B cell (primary cell): ENCODE results near the gene RNF157. TPM values are rescaled to one million over a fixed set of nuclear protein-coding genes. Genes with fewer than 3 reads are reported as not detected.
A peak's percentile ranks its signal among the peaks of the same experiment; 100 is the strongest.

Experiments
- ATAC-seq: fragments of 200-7000 bp; cut with Tn5 transposase; one replicate; pipeline ENCODE4 v1.10.0; 2021; ENCODE audit warnings: low read depth, mild to moderate bottlenecking, moderate number of reproducible peaks, moderate library complexity
- CTCF ChIA-PET: fragments of 350-600 bp; sonication (Branson Sonifier 250); formaldehyde crosslinking; loops from one replicate; lab custom pipeline; 2021; ENCODE audit warnings: antibody characterized with exemption, inconsistent platforms; lab: Charles Lee
- POLR2A ChIA-PET: fragments of 350-600 bp; sonication (Branson Sonifier 250); formaldehyde crosslinking; loops from one replicate; lab custom pipeline; 2021; ENCODE audit warnings: antibody characterized with exemption; lab: Charles Lee
- DNase-seq: peaks from one replicate; pipeline ENCODE4 v3.0.0; 2013
- H2AFZ ChIP-seq: 2 replicates; pipeline ENCODE4 v1.6.1; 2012; ENCODE audit warnings: mild to moderate bottlenecking, low read depth, low read length; ENCODE audit not compliant: insufficient read depth, poor library complexity, severe bottlenecking
- H3K27ac ChIP-seq, 2 donors: 1 replicate in 1 of 2; 2 replicates in 1 of 2; pipeline ENCODE4 v1.5.1; 2012 to 2013; ENCODE audit warnings: low read length in 2 of 2, mild to moderate bottlenecking in 2 of 2, moderate library complexity in 1 of 2
- H3K27me3 ChIP-seq, 4 experiments: fragments of 200-600 bp in 1 of 4; sonication (generic) in 1 of 4; replicated peaks in 1 of 4; 1 replicate in 2 of 4; 2 replicates in 2 of 4; pipeline versions ENCODE4 v1.6.1 to v1.7.0; 2013 to 2016; ENCODE audit warnings: low read length in 3 of 4, mild to moderate bottlenecking in 2 of 4, mixed read lengths in 1 of 4, moderate library complexity in 1 of 4; ENCODE audit not compliant: insufficient read depth in 4 of 4, control insufficient read depth in 3 of 4; ENCODE audit errors: control extremely low read depth in 1 of 4
- H3K36me3 ChIP-seq, 2 experiments: replicated peaks in 1 of 2; 1 replicate in 1 of 2; 2 replicates in 1 of 2; pipeline versions ENCODE4 v1.6.1 to v1.7.1; 2013; ENCODE audit warnings: low read length in 1 of 2; ENCODE audit not compliant: insufficient read depth in 2 of 2, control insufficient read depth in 1 of 2; ENCODE audit errors: control extremely low read depth in 1 of 2, extremely low read depth in 1 of 2
- H3K4me1 ChIP-seq, 2 donors: fragments of 200-600 bp in 1 of 2; sonication (generic) in 1 of 2; 1 replicate in 1 of 2; 2 replicates in 1 of 2; pipeline versions ENCODE4 v1.5.1 to v1.6.1; 2013 to 2017; ENCODE audit warnings: low read length in 2 of 2; ENCODE audit not compliant: control insufficient read depth in 2 of 2, insufficient read depth in 2 of 2
- H3K4me2 ChIP-seq: replicated peaks from 2 replicates; pipeline ENCODE3; 2012; ENCODE audit warnings: mild to moderate bottlenecking, low read depth, low read length; ENCODE audit not compliant: poor library complexity, severe bottlenecking
- H3K4me3 ChIP-seq, 5 experiments: fragments of 200-600 bp in 1 of 5; sonication (generic) in 1 of 5; 1 replicate in 3 of 5; 2 replicates in 2 of 5; pipeline versions ENCODE4 v1.5.1 to v1.7.0; 2011 to 2016; ENCODE audit warnings: low read length in 4 of 5, mild to moderate bottlenecking in 4 of 5, low read depth in 2 of 5, control low read depth in 1 of 5, moderate library complexity in 1 of 5; ENCODE audit not compliant: insufficient read depth in 1 of 5; ENCODE audit errors: control extremely low read depth in 1 of 5, extremely low read depth in 1 of 5
- H3K79me2 ChIP-seq: fragments of 200-600 bp; sonication (generic); one replicate; pipeline ENCODE4 v1.6.0; 2016; ENCODE audit warnings: low read length; ENCODE audit not compliant: control insufficient read depth, insufficient read depth
- H3K9ac ChIP-seq: fragments of 200-600 bp; sonication (generic); 2 replicates; pipeline ENCODE4 v1.6.1; 2017; ENCODE audit warnings: mild to moderate bottlenecking, low read length, moderate library complexity
- H3K9me3 ChIP-seq, 3 donors: one replicate each; pipeline versions ENCODE4 v1.6.1 to v1.7.1; 2013; ENCODE audit warnings: low read length in 2 of 3; ENCODE audit not compliant: control insufficient read depth in 2 of 3, insufficient read depth in 1 of 3; ENCODE audit errors: control extremely low read depth in 1 of 3
- H4K20me1 ChIP-seq: 2 replicates; pipeline ENCODE4 v1.6.0; 2012; ENCODE audit warnings: mild to moderate bottlenecking, low read length; ENCODE audit not compliant: insufficient read depth, control insufficient read depth, poor library complexity, severe bottlenecking
- H3K27ac Mint-ChIP-seq: one replicate; pipeline ENCODE4 v1.8.0; 2021; ENCODE audit warnings: mixed read lengths
- H3K27me3 Mint-ChIP-seq: one replicate; pipeline ENCODE4 v1.8.0; 2021; ENCODE audit warnings: mixed read lengths
- H3K4me1 Mint-ChIP-seq: one replicate; pipeline ENCODE4 v1.8.0; 2021; ENCODE audit warnings: mixed read lengths
- H3K4me3 Mint-ChIP-seq: one replicate; pipeline ENCODE4 v1.8.0; 2021; ENCODE audit warnings: mixed read lengths
- H3K9me3 Mint-ChIP-seq: one replicate; pipeline ENCODE4 v1.8.0; 2022; ENCODE audit warnings: mixed read lengths; ENCODE audit not compliant: insufficient read depth
- EZH2 ChIP-seq: IDR thresholded peaks from 2 replicates; pipeline ENCODE4 v1.6.1; 2012; ENCODE audit warnings: borderline replicate concordance, low read depth, mild to moderate bottlenecking, moderate library complexity, low read length; ENCODE audit not compliant: insufficient read depth, poor library complexity, severe bottlenecking
- WGBS: methylation state at CpG from one replicate; pipeline ENCODE4 v1.1.5; 2013; ENCODE audit warnings: missing lambda C conversion rate; ENCODE audit not compliant: insufficient coverage; 5-methylcytosine and 5-hydroxymethylcytosine counted together
- intact Hi-C: fragments of 100-400 bp; cut with micrococcal nuclease; formaldehyde crosslinking; loops from one replicate; pipeline ENCODE4 v1.10.0; 2022
- polyA minus RNA-seq: library from RNA; depleted of rRNA, polyadenylated mRNA; stranded (reverse); fragments of >200 nt; gene quantifications from 2 replicates; pipeline ENCODE4 v1.2.3, GENCODE V29; 2012
- polyA plus RNA-seq: library from polyadenylated mRNA; depleted of rRNA; stranded (reverse); fragments of >200 nt; gene quantifications from 2 replicates; pipeline ENCODE4 v1.2.3, GENCODE V29; 2012
- total RNA-seq, 2 donors: library from RNA; stranded (reverse); fragments of 120-200 nt in 1 of 2; gene quantifications; 1 replicate in 1 of 2; 2 replicates in 1 of 2; pipeline versions ENCODE4 v1.2.3 to v1.2.4, GENCODE V29; 2013 to 2022
- TF ChIP-seq, protein P1 (sequence below): fragments of 200-600 bp; IDR thresholded peaks from one replicate; pipeline ENCODE4 v1.8.0; 2022; ENCODE audit warnings: antibody characterized with exemption, mild to moderate bottlenecking

The RNF157 gene
- total RNA-seq (1.2 and 1.4 TPM in 2 replicates), polyA plus RNA-seq (0.54 and 0.84 TPM in 2 replicates), polyA minus RNA-seq (1.5 and 4.1 TPM in 2 replicates)
- total RNA-seq (2013), result 0.54 TPM

DNA sequence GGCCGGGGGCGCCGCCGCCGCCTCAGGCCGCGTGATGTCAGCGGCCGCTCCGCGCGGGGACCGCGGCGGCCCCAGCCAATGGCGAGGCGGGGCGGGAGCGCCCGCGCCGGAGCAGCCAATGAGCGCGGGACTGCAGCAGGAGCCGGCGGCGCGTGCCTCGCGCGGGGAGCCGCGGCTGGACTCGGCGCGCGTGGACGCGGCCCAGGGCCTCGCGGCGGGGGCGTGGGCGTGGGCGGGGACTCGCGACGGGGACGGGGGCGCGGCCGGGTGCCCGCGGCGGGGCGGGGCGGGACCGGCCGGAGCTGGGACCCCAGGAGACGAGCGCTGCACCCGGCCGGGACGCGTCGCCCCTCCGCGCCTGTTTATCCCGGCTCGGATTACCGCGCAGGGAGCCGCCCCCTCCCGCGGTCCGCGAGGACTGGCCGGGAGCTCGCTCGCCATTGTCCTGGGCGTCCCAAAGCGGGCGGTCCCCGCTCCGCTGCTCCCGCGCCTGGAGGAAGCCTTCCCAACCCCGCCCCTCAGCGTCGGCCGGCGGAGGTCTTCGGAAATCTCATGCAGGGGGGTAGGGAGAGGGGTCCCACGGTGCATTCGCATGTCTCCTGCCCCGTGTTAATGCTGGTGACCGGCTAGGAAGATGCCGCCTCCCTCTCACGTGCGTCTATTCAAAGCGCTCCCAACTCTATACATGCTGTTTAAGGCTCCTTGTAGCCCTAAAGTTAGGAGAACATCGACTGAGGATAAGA, at the start of gene RNF157:
TSS of gene RNF157 (minus strand) at position 33 of the 743 bp plus-strand sequence. CDS start 253 bp downstream, outside the sequence.
- Histone ChIP-seq H3K27ac (no peak within 1 kb of the TSS), H3K4me1 (peaks cover 16 to 21% of the 10 kb centered on the region in 2 donors), H2AFZ (peak within 1 kb of the TSS; percentile 77), H3K9ac (peak within 1 kb of the TSS; percentile 67), H3K4me2 (peak within 1 kb of the TSS; percentile 96), H3K4me3 (peak within 1 kb of the TSS; percentile 46 to 66 (median 61)), H3K79me2 (no peaks in the 10 kb centered on the region), H3K36me3 (no peaks in the 10 kb centered on the region), H4K20me1 (no peaks in the 10 kb centered on the region), H3K27me3 (peaks cover 0 to 46% (median 26%) of the 10 kb centered on the region in 4 experiments), H3K9me3 (peaks cover 0 to 5% (median 1%) of the 10 kb centered on the region in 3 donors)
- Mint-ChIP-seq H3K27me3 (peaks cover 38% of the 10 kb centered on the region), H3K4me1 (peaks cover 11% of the 10 kb centered on the region), H3K9me3 (no peaks in the 10 kb centered on the region), H3K4me3 (peak within 1 kb of the TSS; percentile 88), H3K27ac (peak within 1 kb of the TSS; percentile 70)
- under 1% methylated on average over 99 of the region's 102 CpGs for WGBS
- intact Hi-C loops, result loop anchor here (1.0 to 2.0 kb wide), 2 partner anchors 24 to 32 kb away; no protein-coding TSS in a partner anchor
- ATAC-seq (peak; percentile 90), DNase-seq (peak; percentile 66)
- TF ChIP-seq, protein P1, sequence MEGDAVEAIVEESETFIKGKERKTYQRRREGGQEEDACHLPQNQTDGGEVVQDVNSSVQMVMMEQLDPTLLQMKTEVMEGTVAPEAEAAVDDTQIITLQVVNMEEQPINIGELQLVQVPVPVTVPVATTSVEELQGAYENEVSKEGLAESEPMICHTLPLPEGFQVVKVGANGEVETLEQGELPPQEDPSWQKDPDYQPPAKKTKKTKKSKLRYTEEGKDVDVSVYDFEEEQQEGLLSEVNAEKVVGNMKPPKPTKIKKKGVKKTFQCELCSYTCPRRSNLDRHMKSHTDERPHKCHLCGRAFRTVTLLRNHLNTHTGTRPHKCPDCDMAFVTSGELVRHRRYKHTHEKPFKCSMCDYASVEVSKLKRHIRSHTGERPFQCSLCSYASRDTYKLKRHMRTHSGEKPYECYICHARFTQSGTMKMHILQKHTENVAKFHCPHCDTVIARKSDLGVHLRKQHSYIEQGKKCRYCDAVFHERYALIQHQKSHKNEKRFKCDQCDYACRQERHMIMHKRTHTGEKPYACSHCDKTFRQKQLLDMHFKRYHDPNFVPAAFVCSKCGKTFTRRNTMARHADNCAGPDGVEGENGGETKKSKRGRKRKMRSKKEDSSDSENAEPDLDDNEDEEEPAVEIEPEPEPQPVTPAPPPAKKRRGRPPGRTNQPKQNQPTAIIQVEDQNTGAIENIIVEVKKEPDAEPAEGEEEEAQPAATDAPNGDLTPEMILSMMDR, result no peak
- TF ChIP-seq EZH2, result peak; percentile 93
- ChIA-PET POLR2A (no interaction called here), CTCF (no interaction called here)
